K562 (cell line): ENCODE measurements around the gene ANKRD11. TPM values are rescaled to one million over a fixed set of nuclear protein-coding genes. Genes with fewer than 3 reads are reported as not detected.

Experiments
- ATAC-seq: fragments of 200-7000 bp; cut with Tn5 transposase; 3 replicates; pipeline ENCODE4 v1.9.1; 2020; ENCODE audit warnings: moderate library complexity
- BruUV-seq: library from RNA; stranded (reverse); fragments of 400-500 nt; replicated peaks from 2 replicates; lab custom pipeline; 2021; lab: Mats Ljungman, UMichigan
- CTCF ChIA-PET: fragments of 300-600 bp; formaldehyde crosslinking; extraction: SDS; loops from one replicate; lab custom pipeline; 2021; ENCODE audit warnings: low intra/inter-chr PET ratio; lab: Yijun Ruan, JAX
- POLR2A ChIA-PET: fragments of 300-600, 350-650 bp; sonication (Branson Sonifier 250); formaldehyde crosslinking; extraction: SDS; loops from one replicate; lab custom pipeline; 2021; ENCODE audit warnings: antibody characterized with exemption, inconsistent platforms; lab: Yijun Ruan, JAX
- DNase-seq, 4 experiments: peaks; one replicate each; pipeline versions ENCODE4 v3.0.0 to v3.0.0-alpha.2; 2011 to 2018; ENCODE audit warnings: low spot score in 3 of 4, mixed read lengths in 3 of 4; ENCODE audit errors: extremely low read depth in 1 of 4
- FAIRE-seq: peaks from 2 replicates; lab custom pipeline; 2011; peaks lifted over from hg19 to GRCh38; lab: Jason Lieb, UNC
- H2AFZ ChIP-seq: 2 replicates; pipeline ENCODE4 v1.6.0; 2011; ENCODE audit warnings: low read depth, low read length, control low read depth, inconsistent platforms
- H3K27ac ChIP-seq: fragments of 200-600 bp; 3 replicates; pipeline ENCODE4 v1.8.0; 2011; ENCODE audit warnings: low read depth, mild to moderate bottlenecking, control low read depth, inconsistent platforms, low read length, moderate library complexity, mixed read lengths; ENCODE audit errors: extremely low read depth
- H3K27me3 ChIP-seq, 2 experiments: fragments of 300-600 bp in 1 of 2; 2 replicates in 1 of 2; 3 replicates in 1 of 2; pipeline versions ENCODE4 v1.6.0 to v1.8.0; 2011; ENCODE audit warnings: inconsistent platforms in 2 of 2, low read length in 2 of 2, mild to moderate bottlenecking in 1 of 2, mixed read lengths in 1 of 2, moderate library complexity in 1 of 2; ENCODE audit not compliant: control insufficient read depth in 2 of 2, insufficient read depth in 2 of 2
- H3K36me3 ChIP-seq: fragments of 300-600 bp; 3 replicates; pipeline ENCODE4 v1.8.0; 2011; ENCODE audit warnings: mild to moderate bottlenecking, low read length, inconsistent platforms; ENCODE audit not compliant: control insufficient read depth, insufficient read depth
- H3K4me1 ChIP-seq, 2 experiments: fragments of 200-600 bp in 1 of 2; replicated peaks in 1 of 2; 2 replicates in 1 of 2; 3 replicates in 1 of 2; pipeline versions ENCODE4 v1.5.1 to v1.8.0; 2011; ENCODE audit warnings: inconsistent platforms in 2 of 2, low read length in 2 of 2, mild to moderate bottlenecking in 1 of 2, mixed read lengths in 1 of 2, moderate library complexity in 1 of 2; ENCODE audit not compliant: control insufficient read depth in 2 of 2, insufficient read depth in 2 of 2
- H3K4me2 ChIP-seq: 2 replicates; pipeline ENCODE4 v1.6.1; 2011; ENCODE audit warnings: low read length, control low read depth, inconsistent platforms, mixed read lengths; ENCODE audit not compliant: insufficient read depth
- H3K4me3 ChIP-seq: fragments of 200-600 bp; sonication (generic), shearing (Covaris generic); 2 replicates; pipeline ENCODE4 v1.5.1; 2016; ENCODE audit warnings: control low read depth, inconsistent platforms
- H3K79me2 ChIP-seq: fragments of 200-600 bp; 3 replicates; pipeline ENCODE4 v1.8.0; 2011; ENCODE audit warnings: low read length, inconsistent platforms; ENCODE audit not compliant: control insufficient read depth, insufficient read depth
- H3K9ac ChIP-seq, 2 experiments: 2 replicates each; pipeline versions ENCODE4 v1.6.0 to v1.6.1; 2011; ENCODE audit warnings: low read depth in 2 of 2, low read length in 2 of 2, control low read depth in 1 of 2, inconsistent platforms in 1 of 2, mild to moderate bottlenecking in 1 of 2, mixed read lengths in 1 of 2; ENCODE audit not compliant: insufficient read depth in 1 of 2
- H3K9me1 ChIP-seq: one replicate; pipeline ENCODE4 v1.6.0; 2011; ENCODE audit warnings: inconsistent platforms, mild to moderate bottlenecking, low read length, moderate library complexity; ENCODE audit not compliant: control insufficient read depth, insufficient read depth
- H3K9me3 ChIP-seq: replicated peaks from 2 replicates; pipeline ENCODE4 v1.5.1; 2011; ENCODE audit warnings: low read depth, low read length, inconsistent platforms; ENCODE audit not compliant: control insufficient read depth, insufficient read depth
- H4K20me1 ChIP-seq: replicated peaks from 2 replicates; pipeline ENCODE4 v1.6.1; 2011; ENCODE audit warnings: low read length, inconsistent platforms, mixed read lengths; ENCODE audit not compliant: control insufficient read depth, insufficient read depth
- GATAD2A ChIP-seq: fragments of 450-650 bp; IDR thresholded peaks from 2 replicates; pipeline ENCODE4 v1.6.1; 2017
- NFE2 ChIP-seq: IDR thresholded peaks from 2 replicates; pipeline ENCODE4 v1.6.1; 2014; ENCODE audit warnings: antibody characterized with exemption, low read depth
- POLR2H ChIP-seq: IDR thresholded peaks from 2 replicates; pipeline ENCODE4 v1.6.1; 2016; ENCODE audit warnings: missing genetic modification characterization, low read depth, mild to moderate bottlenecking, control low read depth, missing compliant biosample characterization, moderate library complexity
- RBM22 ChIP-seq: fragments of 200-400 bp; formaldehyde crosslinking; IDR thresholded peaks from 2 replicates; pipeline ENCODE4 v1.6.1; 2018; ENCODE audit warnings: low read length, low read depth; ENCODE audit not compliant: poor library complexity, severe bottlenecking
- ZNF197 ChIP-seq: fragments of 200-800 bp; sonication (Bioruptor generic); IDR thresholded peaks from 2 replicates; pipeline ENCODE4 v1.6.1; 2016; ENCODE audit warnings: low read depth, missing genetic modification characterization, missing compliant biosample characterization
- ZNF224 ChIP-seq: sonication (generic); formaldehyde crosslinking; IDR thresholded peaks from 2 replicates; pipeline ENCODE4 v1.8.0; 2022; ENCODE audit warnings: mild to moderate bottlenecking, missing genetic modification reagents
- WGBS: fragments of 100-300 bp; shearing (Covaris generic); methylation state at CpG from one replicate; pipeline ENCODE4 v1.1.6; 2016; ENCODE audit warnings: low coverage, mixed read lengths; ENCODE audit not compliant: insufficient coverage; ENCODE audit errors: missing lambda C conversion rate; 5-methylcytosine and 5-hydroxymethylcytosine counted together
- in situ Hi-C: fragments of 300-500 bp; cut with MboI; formaldehyde crosslinking; loops from 4 replicates; pipeline ENCODE4 v1.15.0; 2018; ENCODE audit warnings: inconsistent platforms, mixed read lengths
- intact Hi-C: fragments of 100-400 bp; cut with micrococcal nuclease; formaldehyde crosslinking; loops from 2 replicates; pipeline ENCODE4 v1.14.2; 2022
- polyA plus RNA-seq, 8 experiments: library from polyadenylated mRNA; depleted of rRNA in 4 of 8; stranded (reverse) in 5 of 8; unstranded in 3 of 8; fragments of >200 nt; fragmentation: Nextera tagmentation in 2 of 8; fragmentation: Illumina TruSeq in 1 of 8; extraction: Ambion mirVana in 2 of 8; extraction: Trizol in 1 of 8; gene quantifications; 2 replicates each; pipeline versions ENCODE4 v1.2.1 to v1.2.3, GENCODE V29; 2011 to 2014; ENCODE audit warnings: inconsistent platforms in 1 of 8, missing spikeins in 1 of 8
- total RNA-seq, 7 experiments: library from RNA; depleted of rRNA in 6 of 7; stranded (reverse); fragments of >200 nt in 6 of 7; fragmentation: Illumina TruSeq in 2 of 7; extraction: Trizol in 2 of 7; gene quantifications; 2 replicates each; pipeline versions ENCODE4 v1.2.1 to v1.2.3, GENCODE V29; 2011 to 2021; ENCODE audit warnings: low replicate concordance in 1 of 7
- TF ChIP-seq, protein P1 (sequence below), 2 experiments: fragments of 450-650 bp; IDR thresholded peaks; 2 replicates each; pipeline ENCODE4 v1.6.1; 2018; ENCODE audit warnings: mild to moderate bottlenecking in 2 of 2, low read depth in 1 of 2; ENCODE audit not compliant: partially characterized antibody in 2 of 2
- TF ChIP-seq, protein P2 (sequence below): fragments of 150-350 bp; IDR thresholded peaks from 2 replicates; pipeline ENCODE4 v1.6.1; 2014; ENCODE audit warnings: low read depth, mild to moderate bottlenecking, low read length, borderline replicate concordance

ANKRD11 gene
- total and polyA plus RNA-seq, 9 of the 15 experiments (the other 6 are each of a cell fraction or from before 2014, with no cell fraction given): 4.7 to 126 (median 31.7) TPM

DNA sequence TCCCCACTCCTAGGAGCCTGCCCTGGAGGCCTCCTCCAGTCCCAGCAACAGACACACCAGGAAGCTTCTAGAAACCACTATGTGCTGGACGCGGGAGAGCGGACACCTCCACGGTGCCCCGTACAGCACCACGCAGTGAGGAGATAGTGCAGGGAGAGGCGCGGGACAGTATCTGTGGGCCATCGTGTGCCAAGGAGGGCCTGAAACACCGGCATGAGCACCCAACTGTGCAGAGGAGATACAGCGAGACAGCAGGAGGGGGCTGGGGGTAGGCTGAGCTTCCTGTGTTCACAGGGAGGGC lies 215.1 kb downstream of the ANKRD11 start:
- Histone ChIP-seq H3K4me1 (peaks cover 0 to 32% of the 10 kb centered on the region in 2 experiments; a peak in 1 of 5 replicates), H3K79me2 (no peaks in the 10 kb centered on the region; the same call in 1 of the 3 replicates), H2AFZ (no peak overlapping the region), H3K27ac (no peak overlapping the region), H3K4me3 (no peak overlapping the region)
- in situ Hi-C loops: no loop called here
- ATAC-seq: no peak
- POLR2A ChIA-PET: interaction anchor here (0.6 kb wide), 1 partner anchor 24 kb away, joined by 3 read pairs; no protein-coding TSS in a partner anchor
- TF ChIP-seq, protein P1, sequence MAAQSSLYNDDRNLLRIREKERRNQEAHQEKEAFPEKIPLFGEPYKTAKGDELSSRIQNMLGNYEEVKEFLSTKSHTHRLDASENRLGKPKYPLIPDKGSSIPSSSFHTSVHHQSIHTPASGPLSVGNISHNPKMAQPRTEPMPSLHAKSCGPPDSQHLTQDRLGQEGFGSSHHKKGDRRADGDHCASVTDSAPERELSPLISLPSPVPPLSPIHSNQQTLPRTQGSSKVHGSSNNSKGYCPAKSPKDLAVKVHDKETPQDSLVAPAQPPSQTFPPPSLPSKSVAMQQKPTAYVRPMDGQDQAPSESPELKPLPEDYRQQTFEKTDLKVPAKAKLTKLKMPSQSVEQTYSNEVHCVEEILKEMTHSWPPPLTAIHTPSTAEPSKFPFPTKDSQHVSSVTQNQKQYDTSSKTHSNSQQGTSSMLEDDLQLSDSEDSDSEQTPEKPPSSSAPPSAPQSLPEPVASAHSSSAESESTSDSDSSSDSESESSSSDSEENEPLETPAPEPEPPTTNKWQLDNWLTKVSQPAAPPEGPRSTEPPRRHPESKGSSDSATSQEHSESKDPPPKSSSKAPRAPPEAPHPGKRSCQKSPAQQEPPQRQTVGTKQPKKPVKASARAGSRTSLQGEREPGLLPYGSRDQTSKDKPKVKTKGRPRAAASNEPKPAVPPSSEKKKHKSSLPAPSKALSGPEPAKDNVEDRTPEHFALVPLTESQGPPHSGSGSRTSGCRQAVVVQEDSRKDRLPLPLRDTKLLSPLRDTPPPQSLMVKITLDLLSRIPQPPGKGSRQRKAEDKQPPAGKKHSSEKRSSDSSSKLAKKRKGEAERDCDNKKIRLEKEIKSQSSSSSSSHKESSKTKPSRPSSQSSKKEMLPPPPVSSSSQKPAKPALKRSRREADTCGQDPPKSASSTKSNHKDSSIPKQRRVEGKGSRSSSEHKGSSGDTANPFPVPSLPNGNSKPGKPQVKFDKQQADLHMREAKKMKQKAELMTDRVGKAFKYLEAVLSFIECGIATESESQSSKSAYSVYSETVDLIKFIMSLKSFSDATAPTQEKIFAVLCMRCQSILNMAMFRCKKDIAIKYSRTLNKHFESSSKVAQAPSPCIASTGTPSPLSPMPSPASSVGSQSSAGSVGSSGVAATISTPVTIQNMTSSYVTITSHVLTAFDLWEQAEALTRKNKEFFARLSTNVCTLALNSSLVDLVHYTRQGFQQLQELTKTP (IDR thresholded peaks at IDR 0.05; ENCODE audit: low read depth in 1 of 2, partially characterized antibody in 2 of 2): no peak
- no peak for TF ChIP-seq NFE2
- no peak for TF ChIP-seq GATAD2A
- no peak for TF ChIP-seq ZNF224 (CRISPR knock-in tag)
- no peak for TF ChIP-seq ZNF197 (CRISPR knock-in tag)
- TF ChIP-seq, protein P2, sequence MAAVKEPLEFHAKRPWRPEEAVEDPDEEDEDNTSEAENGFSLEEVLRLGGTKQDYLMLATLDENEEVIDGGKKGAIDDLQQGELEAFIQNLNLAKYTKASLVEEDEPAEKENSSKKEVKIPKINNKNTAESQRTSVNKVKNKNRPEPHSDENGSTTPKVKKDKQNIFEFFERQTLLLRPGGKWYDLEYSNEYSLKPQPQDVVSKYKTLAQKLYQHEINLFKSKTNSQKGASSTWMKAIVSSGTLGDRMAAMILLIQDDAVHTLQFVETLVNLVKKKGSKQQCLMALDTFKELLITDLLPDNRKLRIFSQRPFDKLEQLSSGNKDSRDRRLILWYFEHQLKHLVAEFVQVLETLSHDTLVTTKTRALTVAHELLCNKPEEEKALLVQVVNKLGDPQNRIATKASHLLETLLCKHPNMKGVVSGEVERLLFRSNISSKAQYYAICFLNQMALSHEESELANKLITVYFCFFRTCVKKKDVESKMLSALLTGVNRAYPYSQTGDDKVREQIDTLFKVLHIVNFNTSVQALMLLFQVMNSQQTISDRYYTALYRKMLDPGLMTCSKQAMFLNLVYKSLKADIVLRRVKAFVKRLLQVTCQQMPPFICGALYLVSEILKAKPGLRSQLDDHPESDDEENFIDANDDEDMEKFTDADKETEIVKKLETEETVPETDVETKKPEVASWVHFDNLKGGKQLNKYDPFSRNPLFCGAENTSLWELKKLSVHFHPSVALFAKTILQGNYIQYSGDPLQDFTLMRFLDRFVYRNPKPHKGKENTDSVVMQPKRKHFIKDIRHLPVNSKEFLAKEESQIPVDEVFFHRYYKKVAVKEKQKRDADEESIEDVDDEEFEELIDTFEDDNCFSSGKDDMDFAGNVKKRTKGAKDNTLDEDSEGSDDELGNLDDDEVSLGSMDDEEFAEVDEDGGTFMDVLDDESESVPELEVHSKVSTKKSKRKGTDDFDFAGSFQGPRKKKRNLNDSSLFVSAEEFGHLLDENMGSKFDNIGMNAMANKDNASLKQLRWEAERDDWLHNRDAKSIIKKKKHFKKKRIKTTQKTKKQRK: no peak
- peak; percentile 66 for TF ChIP-seq RBM22
- no peak for TF ChIP-seq POLR2H (tag)
- TF ChIP-seq, all 486 proteins: peak for 1
- Histone ChIP-seq H3K4me2 (no peak overlapping the region), H3K9me3 (no peaks in the 10 kb centered on the region), H4K20me1 (no peaks in the 10 kb centered on the region), H3K9me1 (peaks cover 3% of the 10 kb centered on the region), H3K9ac (no peak overlapping the region), H3K27me3 (no peaks in the 10 kb centered on the region), H3K36me3 (peaks cover 90% of the 10 kb centered on the region; the same call in 2 of the 3 replicates)
- CTCF ChIA-PET: no interaction called here
- no TSS peak for BruUV-seq
- 84% methylated on average over 8 of the region's 11 CpGs for WGBS
- intact Hi-C loops: no loop called here
- FAIRE-seq: no peak
- no peak for DNase-seq
